RCC 7860 (cell line): ENCODE data around the gene RFX7.
A peak's percentile ranks its signal among the peaks of the same experiment; 100 is the strongest.
"Not testable (repeated sequence)": the region's sequence is repeated elsewhere in the genome, so short reads cannot be mapped to it uniquely, and the experiment has no call there.

Experiments used
- DNase-seq: peaks from one replicate; pipeline ENCODE4 v3.0.0-alpha.2; 2015; ENCODE audit warnings: low spot score
- FAIRE-seq: peaks from 2 replicates; lab custom pipeline; 2012; peaks lifted over from hg19 to GRCh38; lab: Jason Lieb, UNC

Gene RFX7

GRCh38 chr15:56207711-56208110 lies 36.0 kb downstream of the RFX7 start:
- FAIRE-seq (peak; percentile 66), DNase-seq (no peak)

- FAIRE-seq (no peak), DNase-seq (no peak)
Observed at GRCh38 chr15:56207092-56207491, 36.6 kb downstream of the RFX7 start.

GRCh38 chr15:56205061-56205876 lies 38.4 kb downstream of the RFX7 start:
- DNase-seq (no peak), FAIRE-seq (no peak)

GRCh38 chr15:56203312-56203922 lies 40.3 kb downstream of the RFX7 start:
- not testable (repeated sequence) for FAIRE-seq, DNase-seq

DNA sequence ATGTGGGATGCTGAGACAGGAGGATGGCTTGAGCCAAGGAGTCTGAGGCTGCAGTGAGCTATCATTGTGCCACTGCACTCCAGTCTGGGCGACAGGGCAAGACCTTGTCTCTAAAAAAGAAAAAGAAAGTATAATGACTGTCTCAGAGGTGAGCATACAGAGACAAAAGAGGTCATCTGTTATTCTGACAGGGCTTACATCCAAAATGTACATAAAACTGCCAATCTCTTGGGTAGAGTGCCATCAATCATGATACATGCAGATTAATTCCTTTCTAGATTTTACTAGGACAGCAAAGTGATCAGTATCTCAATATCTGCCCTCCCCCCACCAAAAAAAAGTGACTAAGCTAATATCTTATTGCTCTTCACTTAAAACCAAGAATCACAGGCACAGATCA lies 41.0 kb downstream of the RFX7 start:
- FAIRE-seq = no peak
- DNase-seq = no peak

DNA sequence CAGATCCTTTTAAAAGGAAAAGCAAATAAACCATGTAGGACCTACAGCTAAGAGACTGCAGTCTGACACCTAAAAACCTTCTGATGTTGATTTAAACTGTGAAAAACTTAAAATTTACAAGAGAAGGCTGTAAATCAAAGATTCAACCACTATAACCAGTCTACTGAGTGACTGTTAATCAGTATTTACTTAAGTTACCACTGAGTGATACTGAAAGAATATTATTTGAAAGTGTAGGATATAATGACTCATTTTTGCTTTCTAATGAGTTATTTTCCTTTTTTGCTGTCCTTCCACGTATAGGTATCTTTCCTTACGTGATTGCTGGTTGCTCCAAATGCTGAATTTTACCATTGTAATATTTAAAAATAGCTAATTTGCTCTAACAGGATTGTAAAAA lies 44.6 kb downstream of the RFX7 start:
- no peak for DNase-seq
- no peak for FAIRE-seq

DNA sequence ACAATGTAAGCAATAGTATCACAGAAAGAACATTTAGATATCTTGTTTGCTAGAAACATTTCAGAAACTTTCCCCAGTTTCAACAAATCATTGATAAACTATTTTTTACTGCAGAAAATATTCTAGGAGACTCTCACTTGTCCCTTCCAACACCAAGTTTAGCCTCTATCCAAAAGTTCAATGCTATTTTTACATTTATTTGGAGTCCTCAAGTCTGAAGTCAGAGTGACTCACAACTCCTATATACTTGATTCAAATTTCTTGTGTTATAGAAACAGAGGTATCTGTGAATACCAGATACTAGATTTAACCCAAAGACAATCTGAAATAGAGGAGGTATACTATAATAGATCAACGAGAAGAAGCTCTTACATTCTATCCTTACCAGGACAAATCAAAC lies 49.6 kb downstream of the RFX7 start:
- DNase-seq = no peak
- no peak for FAIRE-seq

- FAIRE-seq (no peak), DNase-seq (no peak)
Observed at GRCh38 chr15:56192659-56193442, 50.8 kb downstream of the RFX7 start.

DNA sequence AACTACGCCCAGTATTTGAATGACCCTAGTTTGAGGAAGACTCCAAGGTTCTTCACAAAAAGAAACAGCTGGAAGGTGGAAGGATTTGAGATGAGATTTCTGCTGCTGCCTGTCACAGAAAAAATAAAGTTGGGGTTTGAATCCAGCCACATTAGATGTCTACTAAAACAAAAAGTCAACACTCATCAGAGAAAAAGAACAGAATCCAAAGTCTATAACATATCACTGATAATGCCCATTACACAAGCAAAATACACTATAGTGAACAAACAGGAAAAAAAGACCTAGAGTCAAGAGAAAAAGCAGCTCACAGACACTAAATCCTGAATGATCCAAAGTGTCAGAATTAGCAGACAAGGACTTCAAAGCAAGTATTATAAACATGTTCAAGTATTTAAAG lies 56.0 kb downstream of the RFX7 start:
- FAIRE-seq = no peak
- DNase-seq = no peak

DNA sequence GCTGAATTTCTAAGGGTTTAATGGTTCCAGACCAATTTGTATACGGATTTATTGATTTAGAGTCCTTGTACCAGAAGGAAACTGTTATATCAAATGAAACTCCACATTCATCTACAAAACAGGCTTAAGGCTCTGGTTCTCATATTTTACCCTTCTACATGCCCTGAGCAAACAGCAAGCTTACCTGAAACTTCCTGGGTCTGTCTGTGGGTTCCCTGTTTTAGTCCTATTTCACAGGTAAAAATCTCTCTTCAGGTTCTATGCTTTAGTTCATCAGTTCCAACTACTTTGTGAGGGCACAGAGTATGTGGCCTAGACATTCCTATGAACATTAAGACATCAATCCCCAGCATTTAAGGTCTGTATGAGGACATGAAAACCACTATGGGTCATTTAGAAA lies 57.7 kb downstream of the RFX7 start:
- FAIRE-seq (no peak), DNase-seq (no peak)

- FAIRE-seq (no peak), DNase-seq (no peak)
Observed at GRCh38 chr15:56184516-56184915, 59.2 kb downstream of the RFX7 start.

- no peak for DNase-seq
- no peak for FAIRE-seq
Observed at GRCh38 chr15:56180851-56181250, 62.8 kb downstream of the RFX7 start.

GRCh38 chr15:56176996-56177395 lies 66.7 kb downstream of the RFX7 start:
- no peak for FAIRE-seq
- peak; percentile 29 for DNase-seq

DNA sequence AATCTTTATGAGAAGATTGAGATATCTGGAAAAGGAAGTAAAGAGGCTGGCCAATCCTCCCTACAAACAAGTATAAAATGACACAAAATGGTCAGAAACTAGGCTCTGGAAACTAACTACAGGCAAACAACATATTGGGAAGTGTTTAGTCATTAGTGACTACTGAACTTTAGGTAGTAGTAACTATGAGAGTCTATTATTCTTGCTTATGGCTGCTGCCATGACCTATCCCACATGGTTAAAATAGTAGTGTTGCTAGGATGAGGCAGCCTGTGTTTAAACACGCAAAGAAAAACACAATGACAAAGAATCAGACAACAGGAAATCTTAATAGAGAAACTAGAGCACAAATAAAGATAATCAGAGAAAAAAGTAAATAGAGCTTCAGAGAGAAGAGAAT lies 67.9 kb downstream of the RFX7 start:
- DNase-seq = no peak
- no peak for FAIRE-seq

GRCh38 chr15:56174649-56175048 lies 69.0 kb downstream of the RFX7 start:
- DNase-seq (no peak), FAIRE-seq (no peak)

DNA sequence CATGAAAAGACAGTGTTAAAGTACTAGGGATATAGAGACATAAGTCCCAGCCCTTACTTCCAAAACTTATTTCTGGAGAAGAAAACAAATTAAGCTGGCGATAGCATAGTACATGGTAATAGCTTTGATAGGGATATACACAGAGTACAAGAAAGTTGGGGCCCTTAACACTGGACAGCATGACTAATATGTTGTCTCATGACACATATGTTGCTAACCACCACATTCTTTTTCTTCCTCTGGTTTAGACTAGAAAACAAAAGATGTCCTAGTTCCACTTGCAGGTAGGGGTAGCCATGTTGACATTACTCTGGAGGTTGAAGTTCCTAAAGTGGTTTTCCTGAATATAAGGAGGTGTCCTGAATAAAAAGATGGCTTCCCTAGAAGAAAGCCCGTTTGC lies 75.3 kb downstream of the RFX7 start:
- DNase-seq (no peak), FAIRE-seq (no peak)

DNA sequence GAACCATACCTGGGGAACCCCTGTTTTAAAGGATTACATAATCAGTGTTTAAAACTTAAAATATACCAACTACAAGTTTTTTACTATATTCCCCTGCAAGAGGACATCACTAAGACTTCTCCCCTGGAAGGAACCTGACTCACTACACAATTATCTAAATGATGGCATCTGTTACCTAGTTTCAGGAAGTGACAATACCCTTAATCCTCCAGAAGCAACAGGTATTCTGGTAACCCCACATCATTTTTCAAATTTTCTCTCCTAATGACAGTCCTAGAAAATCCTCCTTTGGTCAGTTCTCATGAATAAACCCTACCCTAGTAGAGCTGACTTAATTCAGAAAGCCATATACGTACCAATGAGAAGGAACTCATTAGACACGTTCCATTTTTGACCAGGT lies 78.4 kb downstream of the RFX7 start:
- DNase-seq (no peak), FAIRE-seq (no peak)

DNA sequence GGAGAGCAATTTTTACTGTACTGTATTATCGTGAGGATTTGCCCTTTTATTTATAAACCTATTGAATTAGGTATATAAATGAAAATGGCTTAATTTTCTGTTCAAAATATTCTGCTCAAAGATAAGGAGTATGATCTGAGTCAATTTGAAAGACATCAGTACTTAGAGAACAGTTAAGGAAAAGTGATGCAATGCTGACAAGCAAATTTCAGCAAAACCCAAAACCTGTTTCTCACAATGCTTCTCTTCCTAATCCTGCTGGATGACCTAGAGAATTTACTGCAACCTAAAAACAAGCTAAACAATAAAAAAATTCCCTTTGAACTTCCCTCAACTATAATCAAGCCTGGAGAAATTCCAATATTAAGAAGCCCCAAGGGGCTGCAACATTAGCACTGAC lies 82.7 kb downstream of the RFX7 start:
- no peak for DNase-seq
- FAIRE-seq = no peak

DNA sequence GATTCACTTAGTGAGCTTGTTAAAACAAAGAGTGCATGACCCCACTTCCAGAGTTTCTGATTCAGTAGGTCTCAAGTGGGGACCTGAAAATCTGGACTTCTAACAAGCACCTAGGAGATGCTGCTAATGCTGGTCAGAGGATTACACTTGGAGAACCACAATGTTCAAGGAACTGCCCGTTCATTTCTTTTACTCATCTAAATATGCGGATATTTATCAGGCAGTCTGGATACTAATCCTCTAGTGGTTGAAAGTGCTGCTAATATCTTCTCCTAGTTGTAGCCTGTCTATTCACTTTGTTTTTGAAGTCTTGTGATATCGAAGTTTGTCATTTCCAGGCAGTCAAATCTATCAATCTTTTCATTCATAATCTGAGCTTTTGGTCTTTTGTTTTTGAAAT lies 86.8 kb downstream of the RFX7 start:
- DNase-seq (no peak), FAIRE-seq (no peak)

DNA sequence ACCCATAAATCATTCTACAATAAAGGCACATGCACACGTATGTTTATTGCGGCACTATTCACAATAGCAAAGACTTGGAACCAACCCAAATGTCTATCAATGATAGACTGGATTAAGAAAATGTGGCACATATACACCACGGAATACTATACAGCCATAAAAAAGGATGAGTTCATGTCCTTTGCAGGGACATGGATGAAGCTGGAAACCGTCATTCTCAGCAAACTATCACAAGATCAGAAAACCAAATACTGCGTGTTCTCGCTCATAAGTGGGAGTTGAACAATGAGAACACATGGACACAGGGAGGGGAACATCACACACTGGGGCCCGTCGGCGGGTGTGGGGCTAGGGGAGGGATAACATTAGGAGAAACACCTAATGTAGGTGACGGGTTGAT lies 88.4 kb downstream of the RFX7 start:
- FAIRE-seq, DNase-seq: not testable (repeated sequence)

- DNase-seq, FAIRE-seq: not testable (repeated sequence)
Observed at GRCh38 chr15:56154768-56155167, 88.9 kb downstream of the RFX7 start.

- FAIRE-seq = no peak
- DNase-seq = no peak
Observed at GRCh38 chr15:56150204-56150603, 93.5 kb downstream of the RFX7 start.
